ENCODE data around the gene COL18A1.

Gene COL18A1

GRCh38 chr21:45480701-45481500 is 75.9 kb downstream of the COL18A1 start:
- H3K27me3 Mint-ChIP-seq: no peaks in the 10 kb centered on the region
- no peak overlapping the region for H3K4me3 Mint-ChIP-seq
- no peaks in the 10 kb centered on the region for H3K9me3 Mint-ChIP-seq
- H3K36me3 Mint-ChIP-seq (ENCODE audit: low read depth): no peaks in the 10 kb centered on the region
- intact Hi-C loops (cut with micrococcal nuclease): no loop called here
- peak overlapping the region; percentile 90 for H3K27ac Mint-ChIP-seq
- peaks cover 72% of the 10 kb centered on the region for H3K4me1 Mint-ChIP-seq (ENCODE audit: low read depth)

- Mint-ChIP-seq H3K36me3 (ENCODE audit: low read depth) (no peaks in the 10 kb centered on the region), H3K27me3 (no peaks in the 10 kb centered on the region), H3K9me3 (no peaks in the 10 kb centered on the region), H3K4me1 (ENCODE audit: low read depth) (peaks cover 67% of the 10 kb centered on the region), H3K27ac (peak overlapping the region; percentile 90), H3K4me3 (no peak overlapping the region)
- intact Hi-C loops (cut with micrococcal nuclease): no loop called here
These were observed 76.6 kb downstream of the COL18A1 start for GRCh38 chr21:45481566-45481965.

DNA sequence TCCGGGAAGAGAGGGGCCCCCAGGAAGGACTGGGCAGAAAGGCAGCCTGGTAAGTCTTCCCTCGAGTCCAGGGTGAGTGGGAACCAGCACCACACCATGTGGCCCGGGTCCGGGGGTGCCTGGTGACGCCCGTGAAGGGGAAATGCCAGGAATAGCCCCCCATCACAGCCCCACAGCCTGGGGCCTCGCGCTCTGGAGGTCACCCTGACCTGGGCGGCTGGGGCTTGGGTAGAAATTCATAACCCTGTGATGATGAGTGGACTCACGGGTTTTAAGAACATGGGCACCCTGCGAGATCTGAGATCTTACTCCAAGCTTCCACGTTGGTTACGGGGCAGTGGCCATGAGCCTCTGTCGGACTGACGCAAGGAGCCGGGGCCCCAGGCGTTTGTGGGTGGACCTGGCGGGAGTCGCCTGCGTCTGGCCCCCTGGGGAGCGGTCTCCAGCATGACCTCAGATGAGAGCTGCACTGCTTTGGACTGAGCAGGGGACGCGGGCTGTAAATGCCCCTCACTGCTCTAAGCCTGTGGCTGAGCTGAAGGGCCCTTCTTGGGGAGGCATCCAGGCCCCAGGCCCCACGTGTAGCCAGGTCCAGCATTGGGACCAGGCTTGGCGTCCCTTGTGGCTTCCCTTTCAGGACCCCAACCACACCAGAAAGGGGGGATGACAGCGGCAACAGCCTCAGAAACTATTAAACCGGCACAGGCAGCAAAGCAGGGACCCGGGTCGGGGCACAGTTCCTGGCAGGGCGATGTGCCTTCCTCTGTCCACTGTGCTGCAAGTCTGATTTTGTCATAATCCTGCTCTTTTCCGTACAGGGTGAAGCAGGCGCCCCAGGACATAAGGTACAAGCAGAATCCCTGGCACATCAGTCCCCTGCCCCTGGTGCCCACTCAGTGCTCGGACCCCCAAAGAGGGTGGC is 77.3 kb downstream of the COL18A1 start:
- peak overlapping the region; percentile 90 for H3K27ac Mint-ChIP-seq
- peaks cover 60% of the 10 kb centered on the region for H3K4me1 Mint-ChIP-seq (ENCODE audit: low read depth)
- intact Hi-C loops (cut with micrococcal nuclease): no loop called here
- H3K9me3 Mint-ChIP-seq: no peaks in the 10 kb centered on the region
- no peaks in the 10 kb centered on the region for H3K36me3 Mint-ChIP-seq (ENCODE audit: low read depth)
- H3K4me3 Mint-ChIP-seq: peak overlapping the region; percentile 72
- H3K27me3 Mint-ChIP-seq: no peaks in the 10 kb centered on the region

DNA sequence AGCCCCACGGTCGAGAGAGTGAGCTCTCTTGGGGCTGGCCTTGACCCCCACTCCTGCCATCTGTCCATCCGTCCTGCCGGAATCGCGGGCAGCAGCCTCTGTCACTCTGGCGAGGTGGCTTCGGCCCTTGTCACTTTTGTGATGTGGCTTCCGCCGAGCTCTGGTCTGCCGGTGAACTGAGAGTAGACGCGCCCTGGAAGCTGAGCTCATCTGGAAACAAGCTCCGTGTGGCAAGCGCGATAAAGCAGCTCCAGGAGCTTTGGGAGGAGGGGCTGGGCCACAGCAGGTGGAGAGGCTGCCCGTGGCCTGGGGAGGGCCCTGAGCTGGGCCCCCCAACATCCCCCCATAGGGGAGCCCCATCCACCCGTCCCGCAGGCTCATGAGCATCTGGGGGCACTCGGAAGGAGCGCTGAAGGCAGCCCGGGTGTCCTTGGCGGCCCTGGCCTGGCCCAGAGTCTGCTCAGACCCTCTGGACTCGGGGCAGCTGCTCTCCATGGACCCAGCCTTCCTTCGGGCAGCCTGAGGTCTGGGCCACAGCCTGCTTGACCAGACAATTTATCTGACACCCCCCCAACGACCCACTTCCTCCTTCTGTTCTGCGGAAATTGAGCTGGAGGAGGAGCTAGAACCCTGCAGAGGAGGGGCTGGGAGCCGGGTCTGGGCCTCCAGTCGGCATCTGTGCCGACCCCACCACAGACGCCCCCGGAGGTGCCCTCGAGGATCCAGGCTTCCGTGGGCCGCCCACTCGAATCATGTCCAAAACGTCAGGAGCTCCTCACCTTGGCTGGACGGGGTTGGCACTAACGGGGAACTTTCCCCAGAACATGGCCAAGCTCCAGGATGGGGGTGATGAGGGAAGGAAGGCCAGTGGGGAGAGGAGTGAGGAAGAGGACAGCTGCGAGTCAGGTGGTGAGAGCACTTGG is 78.2 kb downstream of the COL18A1 start:
- Mint-ChIP-seq H3K4me1 (ENCODE audit: low read depth) (peaks cover 54% of the 10 kb centered on the region), H3K27me3 (no peaks in the 10 kb centered on the region), H3K27ac (peak overlapping the region; percentile 90), H3K4me3 (peak overlapping the region; percentile 72), H3K36me3 (ENCODE audit: low read depth) (no peaks in the 10 kb centered on the region), H3K9me3 (no peaks in the 10 kb centered on the region)
- intact Hi-C loops (cut with micrococcal nuclease): no loop called here

- Mint-ChIP-seq H3K4me3 (no peak overlapping the region), H3K9me3 (no peaks in the 10 kb centered on the region), H3K4me1 (ENCODE audit: low read depth) (peaks cover 42% of the 10 kb centered on the region), H3K27me3 (no peaks in the 10 kb centered on the region), H3K36me3 (ENCODE audit: low read depth) (no peaks in the 10 kb centered on the region), H3K27ac (peak overlapping the region; percentile 61)
- intact Hi-C loops (cut with micrococcal nuclease): no loop called here
These were observed 79.4 kb downstream of the COL18A1 start for GRCh38 chr21:45484318-45484717.

- H3K4me1 Mint-ChIP-seq (ENCODE audit: low read depth): peaks cover 29% of the 10 kb centered on the region
- H3K27me3 Mint-ChIP-seq: no peaks in the 10 kb centered on the region
- H3K36me3 Mint-ChIP-seq (ENCODE audit: low read depth): no peaks in the 10 kb centered on the region
- intact Hi-C loops (cut with micrococcal nuclease): no loop called here
- H3K4me3 Mint-ChIP-seq: no peak overlapping the region
- no peaks in the 10 kb centered on the region for H3K9me3 Mint-ChIP-seq
- peak overlapping the region; percentile 42 for H3K27ac Mint-ChIP-seq
These were observed 80.9 kb downstream of the COL18A1 start for GRCh38 chr21:45485686-45486442.

- Mint-ChIP-seq H3K27ac (peak overlapping the region; percentile 42), H3K36me3 (ENCODE audit: low read depth) (no peaks in the 10 kb centered on the region), H3K27me3 (no peaks in the 10 kb centered on the region), H3K9me3 (no peaks in the 10 kb centered on the region), H3K4me3 (no peak overlapping the region), H3K4me1 (ENCODE audit: low read depth) (peaks cover 27% of the 10 kb centered on the region)
- intact Hi-C loops (cut with micrococcal nuclease): no loop called here
These were observed 81.6 kb downstream of the COL18A1 start for GRCh38 chr21:45486443-45487160.

DNA sequence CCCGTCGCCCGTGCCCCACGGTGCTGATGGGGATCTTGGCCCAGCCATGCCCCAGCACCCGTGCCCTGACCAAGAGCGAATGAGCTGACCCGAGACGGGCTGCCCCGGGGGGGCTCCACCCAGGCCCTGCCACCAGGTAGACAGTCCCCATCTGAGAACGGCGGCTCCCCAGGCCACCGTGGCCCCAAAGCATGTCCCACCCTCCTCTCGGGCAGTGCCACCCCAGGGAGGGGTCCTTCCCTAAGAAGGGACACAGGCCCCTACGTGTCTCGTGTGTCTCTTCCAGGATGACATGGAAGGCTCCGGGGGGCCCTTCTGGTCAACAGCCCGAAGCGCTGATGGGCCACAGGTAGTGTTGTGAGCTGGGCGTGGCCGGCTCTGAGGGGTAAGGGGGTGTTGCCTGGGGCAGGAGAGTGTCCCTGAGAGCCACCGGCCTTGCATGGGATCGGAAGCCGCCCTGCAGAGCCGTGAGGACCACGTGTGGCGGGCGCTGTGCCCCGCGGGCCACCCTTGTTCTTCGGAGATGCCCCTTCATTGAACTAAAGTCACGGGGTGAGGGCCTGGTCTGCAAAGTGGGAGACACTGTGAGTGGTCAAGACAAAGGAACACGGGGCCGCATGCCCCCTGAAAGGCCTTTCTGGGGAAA is 82.3 kb downstream of the COL18A1 start:
- peaks cover 29% of the 10 kb centered on the region for H3K4me1 Mint-ChIP-seq (ENCODE audit: low read depth)
- intact Hi-C loops (cut with micrococcal nuclease): no loop called here
- no peaks in the 10 kb centered on the region for H3K36me3 Mint-ChIP-seq (ENCODE audit: low read depth)
- no peak overlapping the region for H3K4me3 Mint-ChIP-seq
- H3K27ac Mint-ChIP-seq: no peak overlapping the region
- H3K27me3 Mint-ChIP-seq: no peaks in the 10 kb centered on the region
- H3K9me3 Mint-ChIP-seq: no peaks in the 10 kb centered on the region

DNA sequence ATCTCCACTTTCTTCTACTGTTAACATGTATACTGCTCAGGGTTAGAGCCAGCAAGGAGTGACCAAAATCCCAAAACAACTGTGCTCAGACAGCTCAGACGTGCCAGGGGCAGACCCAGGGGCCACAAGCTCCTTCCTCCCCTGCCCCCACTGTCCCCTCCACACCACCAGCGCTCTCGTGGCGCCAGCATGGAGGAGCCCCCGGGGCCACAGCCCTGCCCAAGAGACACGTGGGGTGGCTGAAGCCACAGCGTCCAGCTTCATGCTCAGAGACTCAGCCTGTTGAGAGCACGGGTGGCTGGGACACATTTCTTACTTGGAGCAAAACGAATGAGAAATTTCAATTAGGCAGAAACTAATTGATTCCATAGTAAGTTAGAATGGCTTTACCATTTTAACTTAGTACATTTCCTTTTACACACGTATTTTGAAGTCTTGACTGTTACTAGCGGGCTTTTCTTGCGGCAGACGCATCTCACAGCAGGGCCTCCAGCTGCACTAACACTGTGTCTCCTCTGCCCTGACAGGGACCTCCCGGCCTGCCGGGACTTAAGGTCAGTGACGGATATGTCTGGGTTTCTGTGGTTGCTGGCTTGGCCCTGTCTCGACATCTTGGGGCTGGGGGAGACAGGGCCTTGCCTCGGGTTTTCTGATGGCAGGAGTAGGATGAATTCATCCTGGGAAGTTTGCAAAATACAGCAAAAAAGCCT is 83.1 kb downstream of the COL18A1 start:
- Mint-ChIP-seq H3K27ac (no peak overlapping the region), H3K27me3 (no peaks in the 10 kb centered on the region), H3K4me1 (ENCODE audit: low read depth) (peaks cover 21% of the 10 kb centered on the region), H3K9me3 (no peaks in the 10 kb centered on the region), H3K36me3 (ENCODE audit: low read depth) (no peaks in the 10 kb centered on the region), H3K4me3 (no peak overlapping the region)
- intact Hi-C loops (cut with micrococcal nuclease): no loop called here

DNA sequence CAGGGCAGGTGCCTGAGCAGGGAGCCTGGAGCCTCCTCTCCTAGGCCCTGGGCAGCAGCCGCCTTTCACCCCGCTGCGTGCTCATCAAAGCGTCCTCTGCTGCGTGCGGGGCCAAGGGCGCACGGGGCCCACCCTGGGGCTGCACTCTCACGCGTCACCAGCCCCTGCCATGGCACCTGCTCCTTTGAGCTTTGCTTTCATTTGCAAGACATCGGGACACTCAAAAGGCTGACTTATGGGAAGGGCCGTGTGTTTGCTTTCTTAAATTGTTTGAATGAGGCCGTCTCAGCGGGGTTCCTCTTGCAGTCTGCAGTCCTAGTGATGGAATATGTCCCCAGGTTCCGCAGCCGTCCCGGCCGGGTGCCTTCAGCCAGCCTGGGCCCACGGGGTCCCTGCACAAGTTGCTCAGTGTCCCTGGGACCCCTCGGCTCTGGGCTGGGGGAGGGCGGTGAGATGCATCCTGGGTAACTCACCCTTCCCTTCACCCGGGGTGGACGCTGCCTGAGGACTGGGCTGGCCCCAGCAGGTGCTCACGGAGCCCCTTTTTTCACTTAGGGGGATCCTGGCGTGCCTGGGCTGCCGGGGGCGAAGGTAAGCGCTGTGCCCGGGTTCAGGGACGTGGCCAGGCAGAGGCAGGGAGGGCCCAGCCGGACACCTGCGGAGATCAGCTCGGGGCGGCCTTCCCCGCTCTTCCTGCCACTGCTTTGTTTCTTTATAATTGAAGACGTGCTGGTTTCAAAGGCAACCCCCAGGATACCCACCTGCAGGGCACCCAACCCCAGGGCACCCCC is 84.2 kb downstream of the COL18A1 start:
- Mint-ChIP-seq H3K36me3 (ENCODE audit: low read depth) (no peaks in the 10 kb centered on the region), H3K27me3 (no peaks in the 10 kb centered on the region), H3K27ac (peak overlapping the region; percentile 37), H3K4me3 (no peak overlapping the region), H3K9me3 (no peaks in the 10 kb centered on the region), H3K4me1 (ENCODE audit: low read depth) (peaks cover 11% of the 10 kb centered on the region)
- intact Hi-C loops (cut with micrococcal nuclease): no loop called here

DNA sequence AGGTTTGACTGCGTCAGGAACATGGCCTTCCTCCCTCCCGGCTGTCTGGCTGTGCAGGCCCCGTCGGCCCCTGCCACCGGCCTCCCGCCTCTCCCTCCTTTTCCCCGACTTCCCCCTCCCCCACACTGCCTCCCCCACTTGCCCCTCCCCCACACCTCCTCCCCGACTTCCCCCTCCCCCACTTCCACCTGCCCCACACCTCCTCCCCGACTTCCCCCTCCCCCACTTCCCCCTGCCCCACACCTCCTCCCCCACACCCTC is 84.7 kb downstream of the COL18A1 start:
- Mint-ChIP-seq H3K36me3 (ENCODE audit: low read depth) (no peaks in the 10 kb centered on the region), H3K27me3 (no peaks in the 10 kb centered on the region), H3K4me3 (no peak overlapping the region), H3K9me3 (no peaks in the 10 kb centered on the region), H3K4me1 (ENCODE audit: low read depth) (peaks cover 6% of the 10 kb centered on the region), H3K27ac (peak overlapping the region; percentile 37)
- intact Hi-C loops (cut with micrococcal nuclease): no loop called here

Data from dendritic cell treated with granulocyte-macrophage colony-stimulating factor and Interleukin-4, amounts not matched to agents 40 ng/mL and 50 ng/mL, for 4 days (primary cell).